ENCODE results near the gene AIFM1.

AIFM1 gene

GRCh38 chrX:130170752-130171445 lies 5.3 kb upstream of the AIFM1 start:
- DNase-seq: peak; percentile 75

GRCh38 chrX:130167040-130167439 lies 1.4 kb upstream of the AIFM1 start:
- DNase-seq: no peak

GRCh38 chrX:130166503-130166777 lies 799 bp upstream of the AIFM1 start:
- DNase-seq: no peak

GRCh38 chrX:130165181-130165702 lies 399 bp downstream of the AIFM1 start:
- no peak for DNase-seq

GRCh38 chrX:130163398-130163797 lies 2.2 kb downstream of the AIFM1 start:
- no peak for DNase-seq

GRCh38 chrX:130162094-130162735 lies 3.4 kb downstream of the AIFM1 start:
- no peak for DNase-seq

- DNase-seq: no peak
Observed at GRCh38 chrX:130159776-130160175, 5.9 kb downstream of the AIFM1 start.

- no peak for DNase-seq
Observed at GRCh38 chrX:130158311-130158710, 7.3 kb downstream of the AIFM1 start.

GRCh38 chrX:130155564-130155963 lies 10.1 kb downstream of the AIFM1 start:
- DNase-seq: no peak

- no peak for DNase-seq
Observed at GRCh38 chrX:130147631-130148030, 18.0 kb downstream of the AIFM1 start.

GRCh38 chrX:130145123-130145522 lies 20.5 kb downstream of the AIFM1 start:
- no peak for DNase-seq

- DNase-seq: no peak
Observed at GRCh38 chrX:130144509-130144908, 21.1 kb downstream of the AIFM1 start.

- DNase-seq: no peak
Observed at GRCh38 chrX:130139474-130140201, 26.0 kb downstream of the AIFM1 start.

GRCh38 chrX:130136961-130137360 lies 28.7 kb downstream of the AIFM1 start:
- no peak for DNase-seq

GRCh38 chrX:130136496-130136895 lies 29.1 kb downstream of the AIFM1 start:
- DNase-seq: no peak

GRCh38 chrX:130130990-130131389 lies 34.7 kb downstream of the AIFM1 start:
- DNase-seq: no peak

- no peak for DNase-seq
Observed at GRCh38 chrX:130125091-130125874, 40.4 kb downstream of the AIFM1 start.

GRCh38 chrX:130124577-130124976 lies 41.1 kb downstream of the AIFM1 start:
- no peak for DNase-seq

- no peak for DNase-seq
Observed at GRCh38 chrX:130121505-130121800, 44.2 kb downstream of the AIFM1 start.

GRCh38 chrX:130120746-130121504 lies 44.7 kb downstream of the AIFM1 start:
- DNase-seq: peak; percentile 68

GRCh38 chrX:130120321-130120731 lies 45.3 kb downstream of the AIFM1 start:
- no peak for DNase-seq

GRCh38 chrX:130119312-130119898 lies 46.2 kb downstream of the AIFM1 start:
- no peak for DNase-seq

Data from CD4-positive, alpha-beta T cell treated with Interleukin-17A for 1 hour (primary cell).